ENCODE measurements around the gene NAT14.

NAT14 gene

GRCh38 chr19:55472463-55472862, 12.5 kb upstream of the NAT14 start:
- DNase-seq = no peak

GRCh38 chr19:55473225-55474012, 11.6 kb upstream of the NAT14 start:
- no peak for DNase-seq

- no peak for DNase-seq
Observed at GRCh38 chr19:55474269-55475265, 10.4 kb upstream of the NAT14 start.

GRCh38 chr19:55476100-55476775, 8.8 kb upstream of the NAT14 start, which contains the start of gene ZNF628:
Gene ZNF628 (plus strand): TSS chr19:55476617. CDS start chr19:55479911, 3,294 bp downstream.
- DNase-seq = peak; percentile 82

GRCh38 chr19:55477905-55478304, 7.1 kb upstream of the NAT14 start:
- no peak for DNase-seq

GRCh38 chr19:55478364-55478763, 6.6 kb upstream of the NAT14 start:
- no peak for DNase-seq

- DNase-seq = no peak
Observed at GRCh38 chr19:55479045-55479444, 5.9 kb upstream of the NAT14 start.

- DNase-seq = no peak
Observed at GRCh38 chr19:55479451-55480230, 5.3 kb upstream of the NAT14 start.

- no peak for DNase-seq
Observed at GRCh38 chr19:55481148-55481793, 3.7 kb upstream of the NAT14 start.

- DNase-seq = no peak
Observed at GRCh38 chr19:55481794-55482155, 3.2 kb upstream of the NAT14 start.

- no peak for DNase-seq
Observed at GRCh38 chr19:55482156-55482961, 2.6 kb upstream of the NAT14 start.

GRCh38 chr19:55482967-55483705, 1.9 kb upstream of the NAT14 start:
- no peak for DNase-seq

- no peak for DNase-seq
Observed at GRCh38 chr19:55483706-55484592, 1.0 kb upstream of the NAT14 start.

GRCh38 chr19:55485439-55486011, 537 bp downstream of the NAT14 start:
- DNase-seq = no peak

- no peak for DNase-seq
Observed at GRCh38 chr19:55486043-55486970, 1.3 kb downstream of the NAT14 start.

- no peak for DNase-seq
Observed at GRCh38 chr19:55486971-55487923, 2.3 kb downstream of the NAT14 start.
